CD4-positive, alpha-beta T cell treated with Interleukin-17A for 4 hours (primary cell): ENCODE data around the gene OPN1SW.

ENCODE experiments used
- DNase-seq: peaks from one replicate; pipeline ENCODE4 v3.0.0-alpha.2; 2020; ENCODE audit warnings: mixed read lengths

OPN1SW gene

DNA sequence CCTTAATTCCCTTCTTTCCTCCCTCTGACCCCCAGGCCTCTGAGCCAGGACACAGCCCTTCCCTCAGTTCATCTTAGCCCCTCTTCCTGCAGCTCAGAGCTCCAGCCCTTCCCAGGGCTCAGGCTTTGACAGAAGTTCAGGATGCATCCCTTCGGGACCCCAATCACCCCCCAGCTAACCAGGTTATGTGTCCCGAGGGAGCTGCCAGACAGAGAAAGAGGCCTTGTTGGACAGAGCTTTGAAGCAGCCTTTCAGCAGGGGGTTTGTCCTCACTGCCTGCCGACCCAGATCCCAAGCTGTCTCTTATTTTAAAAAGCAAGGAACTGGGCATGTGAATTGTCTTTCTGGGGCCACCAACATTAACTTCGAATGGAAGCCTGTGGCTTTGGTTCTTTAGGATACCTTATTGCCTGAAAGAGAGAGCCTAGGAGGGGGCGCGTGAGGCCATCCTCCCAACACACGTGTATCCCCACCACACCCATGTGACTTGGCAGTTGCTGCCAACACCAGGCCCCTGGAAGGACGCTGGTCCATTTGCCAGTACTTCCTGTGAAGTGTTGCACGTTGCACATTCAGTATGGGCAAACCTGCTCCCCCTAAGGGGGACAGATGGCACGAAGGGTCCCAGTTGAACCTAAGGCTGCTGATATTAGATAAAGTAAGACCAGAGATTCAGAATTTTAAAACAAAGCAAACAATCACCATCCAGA, 17.0 kb upstream of the OPN1SW start:
- no peak for DNase-seq

DNA sequence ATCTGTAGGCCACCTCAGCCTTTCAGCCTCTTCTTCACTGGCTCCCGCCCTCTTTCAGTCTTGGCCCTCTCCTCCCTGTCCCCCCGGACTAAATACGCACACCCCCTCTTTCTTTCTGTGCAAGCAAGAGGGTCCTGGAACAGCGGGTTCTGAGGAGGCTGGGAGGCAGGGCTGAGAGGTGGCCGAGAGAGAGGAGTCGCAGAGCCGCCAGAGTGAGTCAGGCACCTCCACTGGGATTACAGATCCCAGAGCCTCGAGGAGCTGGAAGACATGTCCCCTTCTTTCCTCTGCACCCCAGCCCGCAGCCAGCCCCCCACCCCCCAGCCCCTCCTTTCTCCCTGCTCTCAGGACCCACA, 16.4 kb upstream of the OPN1SW start:
- no peak for DNase-seq

GRCh38 chr7:128791121-128791971, 15.8 kb upstream of the OPN1SW start, which contains the start of gene CCDC136:
TSS of gene CCDC136 (plus strand) at chr7:128791968. CDS start at chr7:128792412, 444 bp downstream.
- DNase-seq = peak; percentile 92

DNA sequence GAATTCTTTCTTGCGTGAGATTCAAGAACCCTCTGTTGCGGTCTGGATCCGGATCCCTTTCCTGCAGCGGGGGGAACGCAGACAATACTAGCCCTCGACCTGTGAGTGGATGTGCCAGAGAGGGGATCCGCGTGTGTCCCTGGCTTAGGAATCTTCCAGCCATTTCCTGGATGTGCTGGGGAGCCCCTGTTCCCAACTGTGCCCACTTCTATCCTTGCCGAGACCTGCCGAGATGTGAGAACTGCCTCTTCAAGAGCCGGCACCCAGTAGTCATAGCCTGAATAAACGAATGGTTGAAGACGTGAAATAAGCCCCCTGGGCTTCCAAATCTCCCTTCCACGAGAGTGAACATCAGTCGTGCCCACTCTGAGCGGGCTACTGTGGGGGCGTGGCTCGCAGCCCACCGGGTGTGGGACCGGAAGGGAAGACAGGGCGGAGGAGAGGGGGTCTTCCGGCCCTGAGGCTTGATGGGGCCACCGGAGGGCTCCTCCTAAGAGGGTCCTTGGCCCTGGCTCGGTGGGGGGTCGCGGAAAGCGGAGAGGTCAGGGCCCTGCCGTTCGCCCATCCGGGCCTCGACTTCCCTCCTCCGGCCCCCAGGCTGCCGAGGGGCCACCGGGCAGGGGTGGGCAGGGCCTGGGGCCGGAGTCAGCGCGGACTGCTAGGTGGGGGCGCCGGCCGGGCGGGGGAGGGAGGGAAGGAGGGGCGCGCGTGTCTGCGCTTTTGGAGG, 14.9 kb upstream of the OPN1SW start:
- peak; percentile 17 for DNase-seq

GRCh38 chr7:128788446-128789412, 13.1 kb upstream of the OPN1SW start:
- no peak for DNase-seq

DNA sequence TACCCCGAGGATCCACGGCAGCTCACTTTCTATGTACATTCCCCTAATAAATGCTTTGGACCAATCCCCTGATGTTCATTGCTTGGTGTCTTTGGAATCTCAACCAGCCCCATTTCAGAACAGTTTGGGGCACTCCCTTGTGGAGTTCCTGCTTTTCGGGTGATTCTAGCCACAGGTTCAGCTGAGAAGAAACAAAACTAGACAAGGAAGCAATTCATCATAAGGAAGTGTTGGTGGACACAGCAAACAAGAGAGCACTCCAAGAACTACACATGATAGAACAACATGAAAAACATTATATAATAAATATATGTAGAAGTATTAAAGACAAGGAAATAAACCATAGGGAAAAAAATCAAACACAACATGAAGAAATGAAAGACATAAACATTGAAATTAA, 10.1 kb upstream of the OPN1SW start:
- no peak for DNase-seq

- no peak for DNase-seq
These were observed 7.7 kb upstream of the OPN1SW start for GRCh38 chr7:128783143-128783861.

DNA sequence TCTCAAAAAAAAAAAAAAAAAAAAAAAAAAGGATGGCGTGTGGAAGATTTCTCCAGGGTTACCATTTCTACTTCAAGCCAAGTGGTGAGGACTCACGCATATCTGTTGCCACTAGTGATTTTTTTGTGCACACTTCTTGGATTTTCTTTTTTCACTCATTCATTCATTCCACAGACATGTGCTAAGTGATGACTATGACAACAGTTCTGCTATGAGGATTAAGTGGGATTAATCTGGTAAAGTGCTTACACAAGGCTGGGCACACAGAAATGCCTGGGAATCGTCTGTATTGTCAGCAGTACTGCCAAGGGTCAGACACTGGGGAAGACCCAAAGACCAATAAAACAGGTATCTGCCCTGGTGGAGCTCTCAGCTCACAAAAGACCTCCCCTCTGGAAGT, 6.3 kb upstream of the OPN1SW start:
- no peak for DNase-seq

- DNase-seq = no peak
These were observed 5.5 kb upstream of the OPN1SW start for GRCh38 chr7:128781126-128781525.

- DNase-seq = no peak
These were observed 3.4 kb upstream of the OPN1SW start for GRCh38 chr7:128778946-128779345.

DNA sequence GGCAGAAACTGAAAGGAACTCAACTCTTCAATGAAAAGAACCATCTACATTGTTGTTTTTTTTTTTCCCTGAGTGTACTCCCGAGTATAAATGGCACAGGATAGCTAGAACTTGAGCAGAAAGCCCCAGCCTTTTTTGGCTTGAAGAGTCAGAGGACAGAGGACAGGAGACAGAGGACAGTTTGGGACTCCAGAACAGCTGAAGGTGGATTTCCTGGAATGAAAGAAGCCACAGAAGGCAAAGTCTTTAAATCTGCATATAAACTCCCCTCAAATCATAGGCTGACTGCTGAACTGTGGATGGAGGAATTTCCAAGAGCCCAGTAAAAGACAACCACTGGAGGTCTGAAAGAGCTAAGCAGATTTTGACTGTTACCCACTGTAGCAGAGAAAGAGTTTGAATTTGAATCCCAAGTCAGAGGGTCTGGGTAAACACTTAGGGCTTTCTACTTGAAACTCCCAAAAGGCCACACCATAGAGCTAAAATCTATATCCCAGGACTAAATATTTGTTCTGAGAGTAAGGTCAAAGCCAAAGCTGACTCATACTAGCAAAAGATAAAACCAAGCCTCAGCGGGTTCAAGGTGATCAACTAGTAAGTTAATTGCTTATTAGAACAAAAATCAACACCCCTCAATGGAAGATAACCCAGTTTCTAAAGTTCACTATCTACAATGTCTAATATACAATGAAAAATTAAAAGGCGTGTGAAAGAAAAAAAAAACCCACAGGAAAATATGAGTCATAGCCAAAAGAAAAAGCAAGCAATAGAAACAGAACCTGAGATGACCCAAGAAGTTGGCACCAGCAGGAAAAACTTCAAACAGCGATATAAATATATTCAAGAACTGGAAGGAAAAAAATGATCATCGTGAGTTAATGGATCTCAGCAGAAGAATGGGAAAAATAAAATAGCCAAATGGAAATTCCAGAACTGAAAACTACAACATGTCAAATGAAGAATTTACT, 1.8 kb upstream of the OPN1SW start:
- no peak for DNase-seq

DNA sequence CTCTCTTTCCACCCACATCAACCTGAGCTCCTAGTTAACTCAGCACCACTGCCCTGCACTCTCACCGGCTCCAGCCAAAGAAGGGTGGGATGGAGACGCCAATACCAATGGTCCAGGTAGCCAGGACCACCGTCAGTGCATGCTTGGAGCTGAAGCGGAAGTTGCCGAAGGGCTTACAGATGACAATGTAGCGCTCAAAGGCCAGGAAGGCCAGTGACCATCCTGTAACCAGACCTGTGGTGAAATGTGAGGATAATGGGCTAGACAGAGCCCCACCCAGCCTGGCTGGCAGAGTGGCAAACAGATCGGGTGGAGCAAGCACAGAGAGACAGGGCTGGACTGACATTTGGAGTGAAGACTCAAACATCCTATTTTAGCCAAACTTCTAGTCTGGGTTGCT, 673 bp downstream of the OPN1SW start:
- no peak for DNase-seq

- DNase-seq = no peak
These were observed 1.4 kb downstream of the OPN1SW start for GRCh38 chr7:128774029-128774689.

DNA sequence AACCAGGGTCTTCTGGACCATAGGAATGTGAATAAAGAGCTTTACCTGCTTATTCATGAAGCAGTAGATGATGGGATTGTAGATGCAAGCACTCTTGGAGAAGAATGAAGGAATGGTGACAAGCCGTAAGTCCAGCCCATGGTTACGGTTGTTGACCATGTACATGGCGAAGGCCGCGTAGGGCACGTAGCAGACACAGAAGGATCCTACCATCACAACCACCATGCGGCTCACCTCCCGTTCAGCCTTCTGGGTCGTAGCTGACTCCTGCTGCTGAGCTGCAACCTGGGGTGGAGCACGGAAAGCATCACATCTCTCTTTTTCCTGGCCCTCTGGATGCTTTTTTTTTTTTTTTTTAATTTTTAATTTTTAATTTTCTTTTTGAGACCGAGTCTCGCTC, 2.0 kb downstream of the OPN1SW start:
- DNase-seq = no peak

- DNase-seq = no peak
These were observed 5.4 kb downstream of the OPN1SW start for GRCh38 chr7:128770233-128770632.

DNA sequence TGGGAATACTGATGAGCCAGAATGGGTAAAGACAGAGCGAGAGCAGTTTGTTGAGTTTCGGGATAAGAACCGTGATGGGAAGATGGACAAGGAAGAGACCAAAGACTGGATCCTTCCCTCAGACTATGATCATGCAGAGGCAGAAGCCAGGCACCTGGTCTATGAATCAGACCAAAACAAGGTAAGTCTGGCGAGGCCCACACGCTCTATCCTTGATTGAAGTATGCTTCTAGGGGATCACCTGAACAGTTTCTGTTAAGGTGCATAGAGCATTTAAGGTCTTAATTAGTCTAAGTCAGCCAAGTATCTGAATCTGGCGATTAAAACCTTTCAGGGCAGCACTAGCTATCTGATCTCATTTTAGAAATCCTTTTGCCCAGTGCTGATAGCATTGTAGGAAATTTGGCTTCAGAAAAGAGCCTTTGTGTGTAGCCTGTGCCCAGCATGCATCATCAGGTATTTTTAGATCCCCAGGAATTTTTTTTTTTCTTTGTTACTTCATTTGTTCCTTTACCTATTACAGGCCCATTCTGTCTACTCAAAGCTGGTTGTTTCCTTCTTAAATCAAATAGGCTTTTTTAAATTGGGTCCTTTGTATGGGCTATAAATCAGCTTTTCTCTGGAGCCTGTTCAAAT, 8.0 kb downstream of the OPN1SW start:
- no peak for DNase-seq

GRCh38 chr7:128763541-128763940, 12.1 kb downstream of the OPN1SW start:
- no peak for DNase-seq

GRCh38 chr7:128759242-128759641, 16.4 kb downstream of the OPN1SW start:
- no peak for DNase-seq

GRCh38 chr7:128758553-128758952, 17.0 kb downstream of the OPN1SW start:
- no peak for DNase-seq
